GM12878 (cell line): ENCODE data around the gene SLC39A13. TPM values are rescaled to one million over a fixed set of nuclear protein-coding genes. Genes with fewer than 3 reads are reported as not detected.

Source experiments
- EGR1 ChIP-seq, 2 experiments: IDR thresholded peaks; 1 replicate in 1 of 2; 2 replicates in 1 of 2; pipeline ENCODE4 v1.6.1; 2011 to 2012; ENCODE audit warnings: low read depth in 2 of 2, low read length in 2 of 2, borderline replicate concordance in 1 of 2, mild to moderate bottlenecking in 1 of 2, moderate library complexity in 1 of 2
- EP300 ChIP-seq, 2 experiments: fragments of 150-350 bp in 1 of 2; IDR thresholded peaks; 2 replicates each; pipeline ENCODE4 v1.6.1; 2011 to 2012; ENCODE audit warnings: low read depth in 2 of 2, low read length in 2 of 2, borderline replicate concordance in 1 of 2, improper control_type of control experiment in 1 of 2, inconsistent platforms in 1 of 2; ENCODE audit not compliant: control insufficient read depth in 1 of 2
- GABPA ChIP-seq: IDR thresholded peaks from 2 replicates; pipeline ENCODE4 v1.6.1; 2014; ENCODE audit warnings: antibody characterized with exemption, low read depth, mild to moderate bottlenecking, inconsistent platforms
- MEF2B ChIP-seq: fragments of 450-650 bp; IDR thresholded peaks from 2 replicates; pipeline ENCODE4 v1.6.1; 2018; ENCODE audit warnings: mild to moderate bottlenecking, moderate library complexity; ENCODE audit not compliant: partially characterized antibody, poor library complexity, severe bottlenecking
- POLR2A ChIP-seq: IDR thresholded peaks from 2 replicates; pipeline ENCODE4 v1.6.1; 2011; ENCODE audit warnings: low read depth, mild to moderate bottlenecking, low read length
- RAD21 ChIP-seq: IDR thresholded peaks from 2 replicates; pipeline ENCODE4 v1.6.1; 2011; ENCODE audit warnings: mild to moderate bottlenecking, low read depth, low read length, moderate library complexity; ENCODE audit not compliant: insufficient read depth
- SMAD1 ChIP-seq: fragments of 450-650 bp; IDR thresholded peaks from 2 replicates; pipeline ENCODE4 v1.6.1; 2018; ENCODE audit warnings: mild to moderate bottlenecking, low read depth; ENCODE audit not compliant: partially characterized antibody
- SMARCA5 ChIP-seq: fragments of 450-650 bp; IDR thresholded peaks from 2 replicates; pipeline ENCODE4 v1.6.1; 2017; ENCODE audit warnings: mild to moderate bottlenecking
- YY1 ChIP-seq: IDR thresholded peaks from 2 replicates; pipeline ENCODE4 v1.6.1; 2011; ENCODE audit warnings: low read depth, mild to moderate bottlenecking, low read length
- polyA plus RNA-seq, 11 experiments: library from polyadenylated mRNA; depleted of rRNA in 4 of 11; unstranded in 6 of 11; stranded (reverse) in 5 of 11; fragments of >200 nt; fragmentation: Nextera tagmentation in 4 of 11; fragmentation: Illumina TruSeq in 1 of 11; extraction: Ambion mirVana in 4 of 11; extraction: Trizol in 1 of 11; gene quantifications; 1 replicate in 1 of 11; 2 replicates in 10 of 11; pipeline versions ENCODE4 v1.2.1 to v1.2.3, GENCODE V29; 2011 to 2016; ENCODE audit warnings: inconsistent platforms in 2 of 11, missing spikeins in 2 of 11, low read depth in 1 of 11
- total RNA-seq, 4 experiments: library from RNA; depleted of rRNA in 3 of 4; stranded (reverse); fragments of >200 nt in 3 of 4; fragmentation: Illumina TruSeq in 1 of 4; extraction: Trizol in 1 of 4; gene quantifications; 2 replicates each; pipeline versions ENCODE4 v1.2.1 to v1.2.3, GENCODE V29; 2013 to 2021
- TF ChIP-seq, protein P1 (sequence below): fragments of 450-650 bp; formaldehyde crosslinking; IDR thresholded peaks from 2 replicates; pipeline ENCODE4 v1.4.0; 2020; ENCODE audit warnings: mild to moderate bottlenecking, moderate library complexity

SLC39A13 gene
- total and polyA plus RNA-seq, 10 of the 15 experiments (the other 5 are each of a cell fraction or from before 2014, with no cell fraction given) = 0.23 to 19.8 (median 6.3) TPM

- TF ChIP-seq SMARCA5 = no peak
- no peak for TF ChIP-seq EGR1 (IDR thresholded peaks at IDR 0.05; ENCODE audit: borderline replicate concordance in 1 of 2, low read depth in 2 of 2, low read length in 2 of 2)
- TF ChIP-seq RAD21 = peak; percentile 73
- no peak for TF ChIP-seq SMAD1
- no peak for TF ChIP-seq EP300 (IDR thresholded peaks at IDR 0.05; ENCODE audit: borderline replicate concordance in 1 of 2, control insufficient read depth in 1 of 2, low read depth in 2 of 2, low read length in 2 of 2)
- no peak for TF ChIP-seq MEF2B
- no peak for TF ChIP-seq GABPA
- TF ChIP-seq, protein P1, sequence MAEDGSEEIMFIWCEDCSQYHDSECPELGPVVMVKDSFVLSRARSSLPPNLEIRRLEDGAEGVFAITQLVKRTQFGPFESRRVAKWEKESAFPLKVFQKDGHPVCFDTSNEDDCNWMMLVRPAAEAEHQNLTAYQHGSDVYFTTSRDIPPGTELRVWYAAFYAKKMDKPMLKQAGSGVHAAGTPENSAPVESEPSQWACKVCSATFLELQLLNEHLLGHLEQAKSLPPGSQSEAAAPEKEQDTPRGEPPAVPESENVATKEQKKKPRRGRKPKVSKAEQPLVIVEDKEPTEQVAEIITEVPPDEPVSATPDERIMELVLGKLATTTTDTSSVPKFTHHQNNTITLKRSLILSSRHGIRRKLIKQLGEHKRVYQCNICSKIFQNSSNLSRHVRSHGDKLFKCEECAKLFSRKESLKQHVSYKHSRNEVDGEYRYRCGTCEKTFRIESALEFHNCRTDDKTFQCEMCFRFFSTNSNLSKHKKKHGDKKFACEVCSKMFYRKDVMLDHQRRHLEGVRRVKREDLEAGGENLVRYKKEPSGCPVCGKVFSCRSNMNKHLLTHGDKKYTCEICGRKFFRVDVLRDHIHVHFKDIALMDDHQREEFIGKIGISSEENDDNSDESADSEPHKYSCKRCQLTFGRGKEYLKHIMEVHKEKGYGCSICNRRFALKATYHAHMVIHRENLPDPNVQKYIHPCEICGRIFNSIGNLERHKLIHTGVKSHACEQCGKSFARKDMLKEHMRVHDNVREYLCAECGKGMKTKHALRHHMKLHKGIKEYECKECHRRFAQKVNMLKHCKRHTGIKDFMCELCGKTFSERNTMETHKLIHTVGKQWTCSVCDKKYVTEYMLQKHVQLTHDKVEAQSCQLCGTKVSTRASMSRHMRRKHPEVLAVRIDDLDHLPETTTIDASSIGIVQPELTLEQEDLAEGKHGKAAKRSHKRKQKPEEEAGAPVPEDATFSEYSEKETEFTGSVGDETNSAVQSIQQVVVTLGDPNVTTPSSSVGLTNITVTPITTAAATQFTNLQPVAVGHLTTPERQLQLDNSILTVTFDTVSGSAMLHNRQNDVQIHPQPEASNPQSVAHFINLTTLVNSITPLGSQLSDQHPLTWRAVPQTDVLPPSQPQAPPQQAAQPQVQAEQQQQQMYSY = no peak
- peak; percentile 78 for TF ChIP-seq YY1
- 0 out of 2 replicates have a peak, but pooled peaks have one; percentile 11 for TF ChIP-seq POLR2A
Measured at GRCh38 chr11:47411884-47412746, 3.7 kb downstream of the SLC39A13 start (continued).
